K562 (cell line): Measurements from ENCODE around the gene AKAP13.

Experiments used
- CHD1 ChIP-seq: fragments of 200-600 bp; sonication (generic); IDR thresholded peaks from one replicate; pipeline ENCODE4 v1.6.1; 2012; ENCODE audit warnings: mild to moderate bottlenecking, moderate library complexity, low read length, inconsistent platforms
- EGR1 ChIP-seq: fragments of 450-650 bp; conservative IDR thresholded peaks from 2 replicates; pipeline ENCODE4 v1.6.1; 2017; ENCODE audit warnings: mild to moderate bottlenecking
- MYC ChIP-seq, 2 experiments: fragments of 250-450 bp in 1 of 2; sonication (Bioruptor Pico) in 1 of 2; IDR thresholded peaks; 2 replicates each; pipeline versions ENCODE4 v1.5.1 to v1.6.1; 2012 to 2021; ENCODE audit warnings: low read depth in 2 of 2, borderline replicate concordance in 1 of 2, improper control_type of control experiment in 1 of 2, low read length in 1 of 2, mild to moderate bottlenecking in 1 of 2, moderate library complexity in 1 of 2
- ZNF121 ChIP-seq: sonication (generic); formaldehyde crosslinking; conservative IDR thresholded peaks from 2 replicates; pipeline ENCODE4 v1.8.0; 2022; ENCODE audit warnings: missing genetic modification reagents
- ZNF175 ChIP-seq: fragments of 200-800 bp; sonication (Bioruptor generic); IDR thresholded peaks from 2 replicates; pipeline ENCODE4 v1.6.1; 2016; ENCODE audit warnings: low read depth, mild to moderate bottlenecking, missing genetic modification characterization, missing compliant biosample characterization
- ZNF184 ChIP-seq: sonication (generic); formaldehyde crosslinking; IDR thresholded peaks from 2 replicates; pipeline ENCODE4 v1.5.0; 2020; ENCODE audit warnings: missing genetic modification reagents
- TF ChIP-seq, protein P1 (sequence below), 3 experiments: fragments of 200-800 bp in 1 of 3; fragments of 250-450 bp in 1 of 3; fragments of 450-650 bp in 1 of 3; sonication (Bioruptor Pico) in 1 of 3; sonication (Bioruptor generic) in 1 of 3; formaldehyde crosslinking in 1 of 3; IDR thresholded peaks; 2 replicates each; pipeline versions ENCODE4 v1.6.1 to v1.8.0; 2016 to 2022; ENCODE audit warnings: mild to moderate bottlenecking in 2 of 3, missing genetic modification characterization in 2 of 3, missing compliant biosample characterization in 1 of 3, moderate library complexity in 1 of 3
- TF ChIP-seq, protein P2 (sequence below): sonication (generic); formaldehyde crosslinking; IDR thresholded peaks from 2 replicates; pipeline ENCODE4 v1.8.0; 2022; ENCODE audit warnings: mild to moderate bottlenecking, missing genetic modification reagents
- TF ChIP-seq, protein P3 (sequence below): fragments of 450-650 bp; IDR thresholded peaks from 2 replicates; pipeline ENCODE4 v1.6.1; 2016
- TF ChIP-seq, protein P4 (sequence below): sonication (generic); formaldehyde crosslinking; IDR thresholded peaks from 2 replicates; pipeline ENCODE4 v1.5.0; 2020; ENCODE audit warnings: missing genetic modification reagents

DNA sequence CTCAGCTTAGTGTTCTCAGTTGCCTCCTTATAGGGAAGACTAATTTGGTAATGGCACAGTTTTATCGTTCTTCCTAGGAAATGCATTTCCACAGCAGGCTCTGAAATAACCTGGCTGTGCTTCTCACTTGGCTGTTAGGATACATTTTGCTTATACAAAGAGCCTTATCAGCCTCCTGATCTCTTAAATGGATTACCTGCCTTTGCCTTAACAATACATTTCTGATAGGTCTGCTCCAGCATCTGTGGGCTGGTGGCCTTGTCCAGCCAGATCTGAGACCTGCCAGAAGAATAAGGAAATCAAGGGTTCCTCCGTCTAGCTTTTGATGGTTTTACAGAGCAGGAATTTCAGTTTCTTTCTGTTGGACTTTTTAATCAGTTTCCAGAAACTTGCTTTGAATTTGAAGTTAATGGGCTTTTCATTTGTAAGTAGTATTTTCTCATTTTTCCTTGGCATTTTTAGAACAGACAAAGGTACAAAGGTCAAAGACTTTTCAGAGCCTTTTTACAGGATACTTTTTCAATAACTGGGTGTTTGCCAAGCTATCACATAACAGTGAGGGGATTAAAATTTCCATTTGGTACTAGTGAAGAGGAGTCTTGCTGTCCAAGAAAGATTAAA lies 116.3 kb downstream of the AKAP13 start:
- no peak for TF ChIP-seq MYC (IDR thresholded peaks at IDR 0.05; ENCODE audit: low read depth, low read length)
- TF ChIP-seq MYC (CRISPR knock-in tag; IDR thresholded peaks at IDR 0.05; ENCODE audit: borderline replicate concordance, low read depth) = no peak
- no peak for TF ChIP-seq CHD1
- no peak for TF ChIP-seq ZNF121 (CRISPR knock-in tag)
- no peak for TF ChIP-seq EGR1
- no peak for TF ChIP-seq ZNF184 (CRISPR knock-in tag)
- TF ChIP-seq ZNF175 = no peak
- TF ChIP-seq, protein P1, sequence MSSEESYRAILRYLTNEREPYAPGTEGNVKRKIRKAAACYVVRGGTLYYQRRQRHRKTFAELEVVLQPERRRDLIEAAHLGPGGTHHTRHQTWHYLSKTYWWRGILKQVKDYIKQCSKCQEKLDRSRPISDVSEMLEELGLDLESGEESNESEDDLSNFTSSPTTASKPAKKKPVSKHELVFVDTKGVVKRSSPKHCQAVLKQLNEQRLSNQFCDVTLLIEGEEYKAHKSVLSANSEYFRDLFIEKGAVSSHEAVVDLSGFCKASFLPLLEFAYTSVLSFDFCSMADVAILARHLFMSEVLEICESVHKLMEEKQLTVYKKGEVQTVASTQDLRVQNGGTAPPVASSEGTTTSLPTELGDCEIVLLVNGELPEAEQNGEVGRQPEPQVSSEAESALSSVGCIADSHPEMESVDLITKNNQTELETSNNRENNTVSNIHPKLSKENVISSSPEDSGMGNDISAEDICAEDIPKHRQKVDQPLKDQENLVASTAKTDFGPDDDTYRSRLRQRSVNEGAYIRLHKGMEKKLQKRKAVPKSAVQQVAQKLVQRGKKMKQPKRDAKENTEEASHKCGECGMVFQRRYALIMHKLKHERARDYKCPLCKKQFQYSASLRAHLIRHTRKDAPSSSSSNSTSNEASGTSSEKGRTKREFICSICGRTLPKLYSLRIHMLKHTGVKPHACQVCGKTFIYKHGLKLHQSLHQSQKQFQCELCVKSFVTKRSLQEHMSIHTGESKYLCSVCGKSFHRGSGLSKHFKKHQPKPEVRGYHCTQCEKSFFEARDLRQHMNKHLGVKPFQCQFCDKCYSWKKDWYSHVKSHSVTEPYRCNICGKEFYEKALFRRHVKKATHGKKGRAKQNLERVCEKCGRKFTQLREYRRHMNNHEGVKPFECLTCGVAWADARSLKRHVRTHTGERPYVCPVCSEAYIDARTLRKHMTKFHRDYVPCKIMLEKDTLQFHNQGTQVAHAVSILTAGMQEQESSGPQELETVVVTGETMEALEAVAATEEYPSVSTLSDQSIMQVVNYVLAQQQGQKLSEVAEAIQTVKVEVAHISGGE (CRISPR knock-in tag; IDR thresholded peaks at IDR 0.05) = no peak
- TF ChIP-seq, protein P2, sequence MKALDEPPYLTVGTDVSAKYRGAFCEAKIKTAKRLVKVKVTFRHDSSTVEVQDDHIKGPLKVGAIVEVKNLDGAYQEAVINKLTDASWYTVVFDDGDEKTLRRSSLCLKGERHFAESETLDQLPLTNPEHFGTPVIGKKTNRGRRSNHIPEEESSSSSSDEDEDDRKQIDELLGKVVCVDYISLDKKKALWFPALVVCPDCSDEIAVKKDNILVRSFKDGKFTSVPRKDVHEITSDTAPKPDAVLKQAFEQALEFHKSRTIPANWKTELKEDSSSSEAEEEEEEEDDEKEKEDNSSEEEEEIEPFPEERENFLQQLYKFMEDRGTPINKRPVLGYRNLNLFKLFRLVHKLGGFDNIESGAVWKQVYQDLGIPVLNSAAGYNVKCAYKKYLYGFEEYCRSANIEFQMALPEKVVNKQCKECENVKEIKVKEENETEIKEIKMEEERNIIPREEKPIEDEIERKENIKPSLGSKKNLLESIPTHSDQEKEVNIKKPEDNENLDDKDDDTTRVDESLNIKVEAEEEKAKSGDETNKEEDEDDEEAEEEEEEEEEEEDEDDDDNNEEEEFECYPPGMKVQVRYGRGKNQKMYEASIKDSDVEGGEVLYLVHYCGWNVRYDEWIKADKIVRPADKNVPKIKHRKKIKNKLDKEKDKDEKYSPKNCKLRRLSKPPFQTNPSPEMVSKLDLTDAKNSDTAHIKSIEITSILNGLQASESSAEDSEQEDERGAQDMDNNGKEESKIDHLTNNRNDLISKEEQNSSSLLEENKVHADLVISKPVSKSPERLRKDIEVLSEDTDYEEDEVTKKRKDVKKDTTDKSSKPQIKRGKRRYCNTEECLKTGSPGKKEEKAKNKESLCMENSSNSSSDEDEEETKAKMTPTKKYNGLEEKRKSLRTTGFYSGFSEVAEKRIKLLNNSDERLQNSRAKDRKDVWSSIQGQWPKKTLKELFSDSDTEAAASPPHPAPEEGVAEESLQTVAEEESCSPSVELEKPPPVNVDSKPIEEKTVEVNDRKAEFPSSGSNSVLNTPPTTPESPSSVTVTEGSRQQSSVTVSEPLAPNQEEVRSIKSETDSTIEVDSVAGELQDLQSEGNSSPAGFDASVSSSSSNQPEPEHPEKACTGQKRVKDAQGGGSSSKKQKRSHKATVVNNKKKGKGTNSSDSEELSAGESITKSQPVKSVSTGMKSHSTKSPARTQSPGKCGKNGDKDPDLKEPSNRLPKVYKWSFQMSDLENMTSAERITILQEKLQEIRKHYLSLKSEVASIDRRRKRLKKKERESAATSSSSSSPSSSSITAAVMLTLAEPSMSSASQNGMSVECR (CRISPR knock-in tag) = no peak
- TF ChIP-seq, protein P3, sequence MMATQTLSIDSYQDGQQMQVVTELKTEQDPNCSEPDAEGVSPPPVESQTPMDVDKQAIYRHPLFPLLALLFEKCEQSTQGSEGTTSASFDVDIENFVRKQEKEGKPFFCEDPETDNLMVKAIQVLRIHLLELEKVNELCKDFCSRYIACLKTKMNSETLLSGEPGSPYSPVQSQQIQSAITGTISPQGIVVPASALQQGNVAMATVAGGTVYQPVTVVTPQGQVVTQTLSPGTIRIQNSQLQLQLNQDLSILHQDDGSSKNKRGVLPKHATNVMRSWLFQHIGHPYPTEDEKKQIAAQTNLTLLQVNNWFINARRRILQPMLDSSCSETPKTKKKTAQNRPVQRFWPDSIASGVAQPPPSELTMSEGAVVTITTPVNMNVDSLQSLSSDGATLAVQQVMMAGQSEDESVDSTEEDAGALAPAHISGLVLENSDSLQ = no peak
- TF ChIP-seq, protein P4, sequence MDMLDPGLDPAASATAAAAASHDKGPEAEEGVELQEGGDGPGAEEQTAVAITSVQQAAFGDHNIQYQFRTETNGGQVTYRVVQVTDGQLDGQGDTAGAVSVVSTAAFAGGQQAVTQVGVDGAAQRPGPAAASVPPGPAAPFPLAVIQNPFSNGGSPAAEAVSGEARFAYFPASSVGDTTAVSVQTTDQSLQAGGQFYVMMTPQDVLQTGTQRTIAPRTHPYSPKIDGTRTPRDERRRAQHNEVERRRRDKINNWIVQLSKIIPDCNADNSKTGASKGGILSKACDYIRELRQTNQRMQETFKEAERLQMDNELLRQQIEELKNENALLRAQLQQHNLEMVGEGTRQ = no peak
